IMR-90 (cell line): ENCODE measurements around the gene SMIM10L1. TPM values are rescaled to one million over a fixed set of nuclear protein-coding genes. Genes with fewer than 3 reads are reported as not detected.

ENCODE experiments used
- ATAC-seq: fragments of 200-7000 bp; cut with Tn5 transposase; 2 replicates; pipeline ENCODE4 v1.9.1; 2020; ENCODE audit warnings: low read depth, mild to moderate bottlenecking, moderate library complexity
- BruUV-seq: library from RNA; stranded (reverse); fragments of 400-500 nt; replicated peaks from 2 replicates; lab custom pipeline; 2021; lab: Mats Ljungman, UMichigan
- CTCF ChIA-PET: fragments of 300-600 bp; formaldehyde crosslinking; extraction: SDS; loops from one replicate; lab custom pipeline; 2021; ENCODE audit warnings: antibody characterized with exemption; lab: Yijun Ruan, JAX
- POLR2A ChIA-PET: fragments of 300-600 bp; sonication (Branson Sonifier 250); formaldehyde crosslinking; loops from one replicate; lab custom pipeline; 2022; ENCODE audit warnings: antibody characterized with exemption; ENCODE audit not compliant: unreplicated experiment; lab: Charles Lee
- DNase-seq: peaks from one replicate; pipeline ENCODE4 v3.0.0; 2013
- H2AFZ ChIP-seq: replicated peaks from 2 replicates; pipeline ENCODE3; 2013; ENCODE audit warnings: low read length, mild to moderate bottlenecking; ENCODE audit not compliant: poor library complexity
- H2AK5ac ChIP-seq: 2 replicates; pipeline ENCODE4 v1.6.1; 2013; ENCODE audit warnings: low read depth, low read length, inconsistent platforms
- H2AK9ac ChIP-seq: replicated peaks from 2 replicates; pipeline ENCODE3; 2013; ENCODE audit warnings: mild to moderate bottlenecking, low read depth, low read length, moderate library complexity; ENCODE audit not compliant: poor library complexity
- H2BK120ac ChIP-seq: 2 replicates; pipeline ENCODE4 v1.6.1; 2013; ENCODE audit warnings: low read depth, low read length, inconsistent platforms
- H2BK15ac ChIP-seq: 3 replicates; pipeline ENCODE4 v1.6.1; 2013; ENCODE audit warnings: low read depth, low read length, inconsistent platforms
- H2BK20ac ChIP-seq: 2 replicates; pipeline ENCODE4 v1.6.1; 2013; ENCODE audit warnings: low read depth, mild to moderate bottlenecking, inconsistent platforms, low read length, moderate library complexity
- H2BK5ac ChIP-seq: 2 replicates; pipeline ENCODE4 v1.6.1; 2013; ENCODE audit warnings: mild to moderate bottlenecking, low read depth, low read length, inconsistent platforms; ENCODE audit not compliant: poor library complexity, severe bottlenecking
- H3K14ac ChIP-seq: replicated peaks from 2 replicates; pipeline ENCODE4 v1.6.1; 2013; ENCODE audit warnings: low read depth, low read length, inconsistent platforms
- H3K18ac ChIP-seq: 2 replicates; pipeline ENCODE4 v1.6.1; 2013; ENCODE audit warnings: low read depth, low read length, control low read depth
- H3K23ac ChIP-seq: 2 replicates; pipeline ENCODE4 v1.6.1; 2013; ENCODE audit warnings: low read depth, low read length, inconsistent platforms
- H3K27ac ChIP-seq: 2 replicates; pipeline ENCODE4 v1.5.1; 2013; ENCODE audit warnings: mild to moderate bottlenecking, control low read depth, low read length; ENCODE audit not compliant: insufficient read depth
- H3K27me3 ChIP-seq: 2 replicates; pipeline ENCODE4 v1.6.1; 2013; ENCODE audit warnings: low read length; ENCODE audit not compliant: control insufficient read depth, insufficient read depth
- H3K36me3 ChIP-seq: 2 replicates; pipeline ENCODE4 v1.6.1; 2013; ENCODE audit warnings: low read length, mixed read lengths; ENCODE audit not compliant: control insufficient read depth, insufficient read depth
- H3K4ac ChIP-seq: 2 replicates; pipeline ENCODE4 v1.6.1; 2013; ENCODE audit warnings: low read depth, low read length, inconsistent platforms
- H3K4me1 ChIP-seq: 2 replicates; pipeline ENCODE4 v1.6.1; 2013; ENCODE audit warnings: low read length, mixed read lengths; ENCODE audit not compliant: control insufficient read depth, insufficient read depth
- H3K4me2 ChIP-seq: 2 replicates; pipeline ENCODE4 v1.6.1; 2013; ENCODE audit warnings: low read depth, mild to moderate bottlenecking, control low read depth, low read length, moderate library complexity
- H3K4me3 ChIP-seq: 2 replicates; pipeline ENCODE4 v1.5.1; 2013; ENCODE audit warnings: low read depth, mild to moderate bottlenecking, control low read depth, low read length, moderate library complexity; ENCODE audit not compliant: insufficient read depth
- H3K56ac ChIP-seq: 2 replicates; pipeline ENCODE4 v1.6.1; 2013; ENCODE audit warnings: low read length, inconsistent platforms; ENCODE audit not compliant: insufficient read depth; ENCODE audit errors: extremely low read depth
- H3K79me1 ChIP-seq, 2 experiments: 2 replicates each; pipeline ENCODE4 v1.6.1; 2013; ENCODE audit warnings: low read length in 2 of 2, inconsistent platforms in 1 of 2, low read depth in 1 of 2
- H3K9ac ChIP-seq: 2 replicates; pipeline ENCODE4 v1.6.1; 2013; ENCODE audit warnings: low read depth, low read length, control low read depth
- H3K9me1 ChIP-seq: 2 replicates; pipeline ENCODE4 v1.6.1; 2013; ENCODE audit warnings: low read length, inconsistent platforms; ENCODE audit not compliant: insufficient read depth
- H3K9me3 ChIP-seq: 2 replicates; pipeline ENCODE4 v1.6.1; 2013; ENCODE audit warnings: low read length; ENCODE audit not compliant: control insufficient read depth, insufficient read depth
- H4K20me1 ChIP-seq: 2 replicates; pipeline ENCODE4 v1.6.1; 2013; ENCODE audit warnings: low read length, inconsistent platforms; ENCODE audit not compliant: insufficient read depth
- H4K5ac ChIP-seq: 2 replicates; pipeline ENCODE4 v1.6.1; 2013; ENCODE audit warnings: mild to moderate bottlenecking, low read depth, low read length, control low read depth
- H4K8ac ChIP-seq, 2 experiments: 2 replicates each; pipeline ENCODE4 v1.6.1; 2013; ENCODE audit warnings: low read depth in 2 of 2, low read length in 2 of 2, control low read depth in 1 of 2, inconsistent platforms in 1 of 2
- H4K91ac ChIP-seq: 2 replicates; pipeline ENCODE4 v1.6.1; 2013; ENCODE audit warnings: low read depth, low read length, inconsistent platforms; ENCODE audit not compliant: insufficient read depth
- BHLHE40 ChIP-seq: fragments of 150-350 bp; IDR thresholded peaks from 2 replicates; pipeline ENCODE4 v1.6.1; 2016; ENCODE audit warnings: mild to moderate bottlenecking, low read depth, low read length
- CEBPB ChIP-seq: IDR thresholded peaks from 2 replicates; pipeline ENCODE4 v1.6.1; 2012; ENCODE audit warnings: low read depth, low read length, improper control_type of control experiment
- MAFK ChIP-seq: IDR thresholded peaks from 2 replicates; pipeline ENCODE4 v1.6.1; 2012; ENCODE audit warnings: low read depth, low read length, improper control_type of control experiment
- MAZ ChIP-seq: IDR thresholded peaks from 2 replicates; pipeline ENCODE4 v1.6.1; 2012; ENCODE audit warnings: low read depth, mild to moderate bottlenecking, low read length, improper control_type of control experiment, moderate library complexity, borderline replicate concordance
- NFE2L2 ChIP-seq: fragments of 150-350 bp; IDR thresholded peaks from 2 replicates; pipeline ENCODE4 v1.6.1; 2016; ENCODE audit warnings: low read depth, mild to moderate bottlenecking, low read length
- POLR2A ChIP-seq: IDR thresholded peaks from 2 replicates; pipeline ENCODE4 v1.6.1; 2012; ENCODE audit warnings: mild to moderate bottlenecking, low read depth, low read length
- RAD21 ChIP-seq: IDR thresholded peaks from 2 replicates; pipeline ENCODE4 v1.6.1; 2012; ENCODE audit warnings: low read length, improper control_type of control experiment
- SMC3 ChIP-seq: fragments of 150-350 bp; IDR thresholded peaks from 2 replicates; pipeline ENCODE4 v1.6.1; 2016; ENCODE audit warnings: low read depth, mild to moderate bottlenecking, antibody characterized with exemption, low read length, moderate library complexity
- WGBS, 2 experiments: methylation state at CpG; one replicate each; pipeline versions ENCODE4 v1.1.5 to v1.1.7; 2013; ENCODE audit warnings: missing lambda C conversion rate in 2 of 2; ENCODE audit not compliant: insufficient read length in 1 of 2; ENCODE audit errors: extremely low coverage in 2 of 2; 5-methylcytosine and 5-hydroxymethylcytosine counted together
- dilution Hi-C: fragments of 300-500 bp; cut with HindIII; formaldehyde crosslinking; loops from one replicate; pipeline ENCODE4 v1.14.3; 2018; ENCODE audit warnings: low sequenced_read_pairs; ENCODE audit not compliant: unreplicated experiment
- in situ Hi-C: fragments of 300-500 bp; cut with MboI; formaldehyde crosslinking; loops from 3 replicates; pipeline ENCODE4 v1.14.3; 2019; ENCODE audit warnings: low sequenced_read_pairs, inconsistent platforms, mixed read lengths
- intact Hi-C: fragments of 100-400 bp; cut with micrococcal nuclease; formaldehyde crosslinking; loops from 2 replicates; pipeline ENCODE4 v1.10.0; 2022
- polyA plus RNA-seq, 3 experiments: library from polyadenylated mRNA; depleted of rRNA; stranded (reverse); fragments of >200 nt; gene quantifications; 2 replicates each; pipeline ENCODE4 v1.2.3, GENCODE V29; 2012; ENCODE audit warnings: low replicate concordance in 1 of 3
- total RNA-seq: library from RNA; depleted of rRNA; stranded (reverse); fragments of >200 nt; gene quantifications from 2 replicates; pipeline ENCODE4 v1.2.3, GENCODE V29; 2012
- TF ChIP-seq, protein P1 (sequence below): fragments of 150-350 bp; IDR thresholded peaks from 2 replicates; pipeline ENCODE4 v1.6.1; 2017; ENCODE audit warnings: mild to moderate bottlenecking, antibody characterized with exemption, low read length, low read depth
- TF ChIP-seq, protein P2 (sequence below): fragments of 150-350 bp; IDR thresholded peaks from 2 replicates; pipeline ENCODE4 v1.6.1; 2016; ENCODE audit warnings: low read depth, mild to moderate bottlenecking, low read length, moderate library complexity, borderline replicate concordance

The SMIM10L1 gene
- total and polyA plus RNA-seq, 2 of the 4 experiments (the other 2 are of a cell fraction): 2.7 to 4.5 TPM

DNA sequence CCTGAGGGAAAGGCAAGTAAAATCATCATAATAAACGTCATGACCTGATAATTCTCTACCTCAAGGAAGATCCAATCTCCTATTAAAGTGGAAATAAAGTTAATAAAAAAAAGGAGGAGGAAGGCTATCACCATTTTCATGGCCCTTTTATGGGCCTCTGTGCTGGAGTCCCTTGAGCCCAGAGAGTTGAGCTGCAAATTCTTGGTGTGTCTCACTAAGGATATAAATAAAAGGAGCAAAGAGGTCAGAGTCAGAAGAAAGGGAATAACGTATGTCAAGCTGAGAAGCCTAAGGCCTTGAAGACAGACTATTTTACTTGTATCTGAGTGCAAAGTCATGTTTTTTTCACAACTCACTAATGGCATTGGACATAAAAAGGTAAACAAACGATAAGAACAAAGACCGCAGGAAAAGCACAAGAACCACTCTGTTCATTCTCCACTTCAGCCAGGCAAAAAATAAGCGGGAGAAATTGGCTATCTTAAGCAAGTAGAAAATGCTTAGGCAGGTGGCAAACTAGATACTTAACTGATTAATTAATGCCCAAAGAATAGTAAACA is 12.0 kb upstream of the SMIM10L1 start:
- Histone ChIP-seq H3K27ac (no peak overlapping the region), H2AK9ac (no peak overlapping the region), H2BK20ac (no peak overlapping the region), H3K36me3 (peaks cover 6% of the 10 kb centered on the region), H4K91ac (no peak overlapping the region), H3K27me3 (no peaks in the 10 kb centered on the region), H2BK15ac (no peak overlapping the region), H3K4me3 (no peak overlapping the region), H4K20me1 (peaks cover 20% of the 10 kb centered on the region), H3K14ac (no peak overlapping the region), H3K4me2 (no peak overlapping the region), H3K18ac (no peak overlapping the region), H3K9ac (no peak overlapping the region), H3K9me1 (no peaks in the 10 kb centered on the region), H3K56ac (no peak overlapping the region), H3K23ac (no peak overlapping the region), H4K5ac (no peak overlapping the region), H3K4me1 (no peaks in the 10 kb centered on the region), H3K79me1 (peaks cover 24 to 32% of the 10 kb centered on the region in 2 experiments), H4K8ac (no peak overlapping the region), H2BK120ac (no peak overlapping the region), H2AK5ac (no peak overlapping the region), H3K4ac (no peak overlapping the region), H2BK5ac (no peak overlapping the region), H3K9me3 (no peaks in the 10 kb centered on the region), H2AFZ (no peak overlapping the region)
- WGBS, 2 experiments: no CpG with 5 or more reads among the region's 5 CpGs
- no TSS peak for BruUV-seq
- no peak for DNase-seq
- ChIA-PET CTCF (no interaction called here), POLR2A (no interaction called here)
- TF ChIP-seq, protein P1, sequence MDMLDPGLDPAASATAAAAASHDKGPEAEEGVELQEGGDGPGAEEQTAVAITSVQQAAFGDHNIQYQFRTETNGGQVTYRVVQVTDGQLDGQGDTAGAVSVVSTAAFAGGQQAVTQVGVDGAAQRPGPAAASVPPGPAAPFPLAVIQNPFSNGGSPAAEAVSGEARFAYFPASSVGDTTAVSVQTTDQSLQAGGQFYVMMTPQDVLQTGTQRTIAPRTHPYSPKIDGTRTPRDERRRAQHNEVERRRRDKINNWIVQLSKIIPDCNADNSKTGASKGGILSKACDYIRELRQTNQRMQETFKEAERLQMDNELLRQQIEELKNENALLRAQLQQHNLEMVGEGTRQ: no peak
- no peak for TF ChIP-seq MAZ
- TF ChIP-seq, protein P2, sequence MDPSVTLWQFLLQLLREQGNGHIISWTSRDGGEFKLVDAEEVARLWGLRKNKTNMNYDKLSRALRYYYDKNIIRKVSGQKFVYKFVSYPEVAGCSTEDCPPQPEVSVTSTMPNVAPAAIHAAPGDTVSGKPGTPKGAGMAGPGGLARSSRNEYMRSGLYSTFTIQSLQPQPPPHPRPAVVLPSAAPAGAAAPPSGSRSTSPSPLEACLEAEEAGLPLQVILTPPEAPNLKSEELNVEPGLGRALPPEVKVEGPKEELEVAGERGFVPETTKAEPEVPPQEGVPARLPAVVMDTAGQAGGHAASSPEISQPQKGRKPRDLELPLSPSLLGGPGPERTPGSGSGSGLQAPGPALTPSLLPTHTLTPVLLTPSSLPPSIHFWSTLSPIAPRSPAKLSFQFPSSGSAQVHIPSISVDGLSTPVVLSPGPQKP: no peak
- no peak for TF ChIP-seq POLR2A
- no peak for TF ChIP-seq BHLHE40
- no peak for TF ChIP-seq MAFK
- TF ChIP-seq RAD21: no peak
- TF ChIP-seq NFE2L2: no peak
- TF ChIP-seq SMC3: no peak
- TF ChIP-seq CEBPB: no peak
- no peak for ATAC-seq
- dilution Hi-C loops: no loop called here
- intact Hi-C loops: no loop called here
- in situ Hi-C loops: no loop called here
